GM18502 (cell line): ENCODE data around the gene CRYL1.

Experiments
- ATAC-seq: cut with Tn5 transposase; IDR thresholded peaks from one replicate; pipeline ENCODE4 v1.9.1; 2021; ENCODE audit warnings: mild to moderate bottlenecking; ENCODE audit not compliant: unreplicated experiment, poor library complexity

Gene CRYL1

GRCh38 chr13:20353973-20354372 lies 171.7 kb downstream of the CRYL1 start:
- no peak for ATAC-seq
